Caco-2 (cell line): ENCODE measurements around the gene GAB2. TPM values are rescaled to one million over a fixed set of nuclear protein-coding genes. Genes with fewer than 3 reads are reported as not detected.

Source experiments
- BruUV-seq: library from RNA; stranded (reverse); fragments of 400-500 nt; replicated peaks from 2 replicates; lab custom pipeline; 2021; lab: Mats Ljungman, UMichigan
- CTCF ChIA-PET: fragments of 300-600 bp; sonication (Branson Sonifier 250); formaldehyde crosslinking; loops from one replicate; lab custom pipeline; 2022; ENCODE audit warnings: antibody characterized with exemption; lab: Charles Lee
- POLR2A ChIA-PET: fragments of 300-600 bp; sonication (Branson Sonifier 250); formaldehyde crosslinking; loops from one replicate; lab custom pipeline; 2022; ENCODE audit warnings: antibody characterized with exemption; lab: Charles Lee
- DNase-seq, 2 experiments: peaks; one replicate each; pipeline versions ENCODE4 v3.0.0 to v3.0.0-alpha.2; 2020 to 2022
- H3K27me3 ChIP-seq: replicated peaks from 2 replicates; pipeline ENCODE4 v1.6.0; 2011; ENCODE audit warnings: low read length; ENCODE audit not compliant: control insufficient read depth, insufficient read depth
- H3K36me3 ChIP-seq: 2 replicates; pipeline ENCODE4 v1.5.1; 2011; ENCODE audit warnings: low read length; ENCODE audit not compliant: control insufficient read depth, insufficient read depth
- H3K4me1 ChIP-seq: fragments of 250-450 bp; sonication (Bioruptor Pico); 2 replicates; pipeline ENCODE4 v1.5.1; 2020; ENCODE audit warnings: mild to moderate bottlenecking
- H3K4me3 ChIP-seq: 2 replicates; pipeline ENCODE4 v1.5.1; 2011; ENCODE audit warnings: low read depth, mild to moderate bottlenecking, control low read depth, low read length
- H3K9me3 ChIP-seq: fragments of 250-450 bp; sonication (Bioruptor Pico); 2 replicates; pipeline ENCODE4 v1.5.1; 2020; ENCODE audit warnings: mild to moderate bottlenecking, moderate library complexity
- H3K27ac Mint-ChIP-seq: one replicate; pipeline ENCODE4 v1.8.0; 2022; ENCODE audit warnings: mixed read lengths; ENCODE audit not compliant: unreplicated experiment
- H3K27me3 Mint-ChIP-seq: one replicate; pipeline ENCODE4 v1.8.0; 2022; ENCODE audit warnings: mixed read lengths; ENCODE audit not compliant: insufficient read depth, unreplicated experiment
- H3K36me3 Mint-ChIP-seq: one replicate; pipeline ENCODE4 v1.8.0; 2022; ENCODE audit warnings: mild to moderate bottlenecking, mixed read lengths; ENCODE audit not compliant: insufficient read depth, unreplicated experiment
- H3K4me1 Mint-ChIP-seq: one replicate; pipeline ENCODE4 v1.8.0; 2022; ENCODE audit warnings: low read depth, mixed read lengths; ENCODE audit not compliant: unreplicated experiment
- H3K4me3 Mint-ChIP-seq: one replicate; pipeline ENCODE4 v1.8.0; 2022; ENCODE audit warnings: mild to moderate bottlenecking, moderate library complexity, mixed read lengths; ENCODE audit not compliant: unreplicated experiment
- H3K9me3 Mint-ChIP-seq: one replicate; pipeline ENCODE4 v1.8.0; 2022; ENCODE audit warnings: mixed read lengths; ENCODE audit not compliant: unreplicated experiment
- CTCF ChIP-seq, 2 experiments: fragments of 200-600 bp in 1 of 2; IDR thresholded peaks; 1 replicate in 1 of 2; 2 replicates in 1 of 2; pipeline versions ENCODE4 v1.5.1 to v1.8.0; 2011 to 2022; ENCODE audit warnings: antibody characterized with exemption in 1 of 2, control low read depth in 1 of 2, inconsistent platforms in 1 of 2, low read depth in 1 of 2, low read length in 1 of 2, mild to moderate bottlenecking in 1 of 2, moderate library complexity in 1 of 2; ENCODE audit not compliant: insufficient read depth in 1 of 2, severe bottlenecking in 1 of 2, unreplicated experiment in 1 of 2
- intact Hi-C: fragments of 100-400 bp; cut with micrococcal nuclease; formaldehyde crosslinking; loops from one replicate; pipeline ENCODE4 v1.10.0; 2022; ENCODE audit not compliant: unreplicated experiment
- total RNA-seq: library from RNA; stranded (reverse); gene quantifications from 2 replicates; pipeline ENCODE4 v1.2.3, GENCODE V29; 2022

Gene GAB2
- total RNA-seq, 1 experiment from 2014 or later: 67.3 TPM

GRCh38 chr11:78199653-78200015, 218.0 kb downstream of the GAB2 start:
- Histone ChIP-seq H3K4me3 (no peak overlapping the region), H3K9me3 (no peaks in the 10 kb centered on the region), H3K4me1 (peaks cover 15% of the 10 kb centered on the region; the same call in 1 of the 2 replicates), H3K27me3 (no peaks in the 10 kb centered on the region), H3K36me3 (no peaks in the 10 kb centered on the region)
- DNase-seq: no peak
- Mint-ChIP-seq H3K27me3 (no peaks in the 10 kb centered on the region), H3K4me3 (no peak overlapping the region), H3K4me1 (peaks cover 11% of the 10 kb centered on the region), H3K36me3 (peaks cover 14% of the 10 kb centered on the region), H3K9me3 (no peaks in the 10 kb centered on the region), H3K27ac (no peak overlapping the region)
- intact Hi-C loops: no loop called here
- no peak for TF ChIP-seq CTCF (IDR thresholded peaks at IDR 0.05; ENCODE audit: insufficient read depth in 1 of 2, low read depth in 1 of 2, low read length in 1 of 2, severe bottlenecking in 1 of 2, unreplicated experiment in 1 of 2)
- POLR2A ChIA-PET: no interaction called here
- BruUV-seq: no TSS peak
- CTCF ChIA-PET: no interaction called here

- intact Hi-C loops: no loop called here
- Mint-ChIP-seq H3K36me3 (peaks cover 14% of the 10 kb centered on the region), H3K4me3 (no peak overlapping the region), H3K27ac (no peak overlapping the region), H3K27me3 (no peaks in the 10 kb centered on the region), H3K4me1 (peaks cover 16% of the 10 kb centered on the region), H3K9me3 (no peaks in the 10 kb centered on the region)
- BruUV-seq: no TSS peak
- POLR2A ChIA-PET: no interaction called here
- Histone ChIP-seq H3K27me3 (no peaks in the 10 kb centered on the region), H3K9me3 (no peaks in the 10 kb centered on the region), H3K36me3 (no peaks in the 10 kb centered on the region), H3K4me3 (no peak overlapping the region), H3K4me1 (peaks cover 15% of the 10 kb centered on the region; the same call in 1 of the 2 replicates)
- no peak for TF ChIP-seq CTCF (IDR thresholded peaks at IDR 0.05; ENCODE audit: insufficient read depth in 1 of 2, low read depth in 1 of 2, low read length in 1 of 2, severe bottlenecking in 1 of 2, unreplicated experiment in 1 of 2)
- CTCF ChIA-PET: no interaction called here
- peak in 1 of 2 experiments; percentile 32 for DNase-seq
These were observed 218.5 kb downstream of the GAB2 start for GRCh38 chr11:78199015-78199652.

GRCh38 chr11:78197816-78198215, 219.8 kb downstream of the GAB2 start:
- Mint-ChIP-seq H3K4me1 (peaks cover 16% of the 10 kb centered on the region), H3K36me3 (peaks cover 9% of the 10 kb centered on the region), H3K27me3 (no peaks in the 10 kb centered on the region), H3K4me3 (no peak overlapping the region), H3K9me3 (no peaks in the 10 kb centered on the region), H3K27ac (no peak overlapping the region)
- ChIA-PET CTCF (no interaction called here), POLR2A (no interaction called here)
- no peaks in the 10 kb centered on the region for H3K27me3 ChIP-seq
- TF ChIP-seq CTCF (IDR thresholded peaks at IDR 0.05; ENCODE audit: insufficient read depth in 1 of 2, low read depth in 1 of 2, low read length in 1 of 2, severe bottlenecking in 1 of 2, unreplicated experiment in 1 of 2): no peak
- DNase-seq: peak in 1 of 2 experiments; percentile 46
- H3K4me1 ChIP-seq: peaks cover 13% of the 10 kb centered on the region; the same call in 1 of the 2 replicates
- BruUV-seq: no TSS peak
- H3K9me3 ChIP-seq: no peaks in the 10 kb centered on the region
- no peak overlapping the region for H3K4me3 ChIP-seq
- intact Hi-C loops: no loop called here
- H3K36me3 ChIP-seq: no peaks in the 10 kb centered on the region
